ENCODE measurements around the gene ANKFY1. TPM values are rescaled to one million over a fixed set of nuclear protein-coding genes. Genes with fewer than 3 reads are reported as not detected.

Gene ANKFY1
- total RNA-seq, 4 donors from 2014 or later = 25.6 to 70.6 (median 44.9) TPM

DNA sequence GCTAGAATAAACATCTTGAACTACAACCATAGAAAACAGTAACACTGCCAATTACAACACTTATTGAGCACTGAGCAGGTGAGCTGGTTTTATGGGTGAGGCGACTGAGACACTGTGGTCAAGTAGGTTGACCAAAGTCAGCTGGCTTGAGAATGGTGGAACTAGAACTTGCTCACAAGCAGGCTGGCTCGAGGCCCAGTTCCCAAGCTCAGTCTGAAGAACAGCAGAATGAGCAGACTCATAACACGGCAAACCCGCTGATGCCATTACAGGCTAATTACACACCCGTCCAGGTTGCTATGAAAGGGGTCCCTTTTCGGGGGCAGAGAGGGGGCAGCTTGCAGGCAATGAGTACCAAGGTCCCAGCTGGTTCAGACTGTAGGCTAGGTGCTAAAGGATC, 127.4 kb downstream of the ANKFY1 start:
- H3K4me1 ChIP-seq = peaks cover 43% of the 10 kb centered on the region
- H3K4me3 ChIP-seq = no peak overlapping the region
- H3K27ac ChIP-seq = no peak overlapping the region
- no peaks in the 10 kb centered on the region for H3K36me3 ChIP-seq
- no peaks in the 10 kb centered on the region for H3K9me3 ChIP-seq
- no peaks in the 10 kb centered on the region for H3K27me3 ChIP-seq
- 72% methylated on average over 4 of the region's 6 CpGs for WGBS
- no peak for DNase-seq (ENCODE audit: low spot score in 2 of 2)
- TF ChIP-seq EP300 (IDR thresholded peaks at IDR 0.05) (no peak), POLR2A (IDR thresholded peaks at IDR 0.05) (no peak), CTCF (IDR thresholded peaks at IDR 0.05) (no peak)

DNA sequence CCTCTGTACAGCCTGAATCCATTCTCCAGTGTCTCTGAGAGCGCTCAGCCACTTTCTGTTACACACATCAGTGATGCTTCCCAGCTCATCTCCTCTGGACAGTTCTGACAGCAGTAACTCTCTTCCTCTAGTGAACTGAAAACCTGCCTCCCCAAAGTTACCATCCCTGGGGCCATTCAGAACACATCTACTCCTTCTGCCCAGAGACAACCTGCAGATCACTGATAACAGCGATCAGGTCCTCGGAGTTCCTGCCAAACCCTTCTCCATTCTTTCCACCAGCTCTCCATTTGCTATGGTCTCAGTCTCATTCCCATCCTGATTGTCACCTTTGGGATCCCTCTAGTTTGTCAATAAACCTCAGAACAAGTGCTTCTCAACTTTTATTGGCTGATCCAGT, 128.3 kb downstream of the ANKFY1 start:
- TF ChIP-seq POLR2AphosphoS5 (IDR thresholded peaks at IDR 0.05) = no peak
- no peak for DNase-seq (ENCODE audit: low spot score in 2 of 2)
- peaks cover 35% of the 10 kb centered on the region for H3K4me1 ChIP-seq
- H3K9me3 ChIP-seq = no peaks in the 10 kb centered on the region
- no peak overlapping the region for H3K4me3 ChIP-seq
- no peak overlapping the region for H3K27ac ChIP-seq
- no peaks in the 10 kb centered on the region for H3K27me3 ChIP-seq
- WGBS = 71% methylated on average over 3 of the region's 3 CpGs
- H3K36me3 ChIP-seq = no peaks in the 10 kb centered on the region

- no peak for DNase-seq (ENCODE audit: low spot score in 2 of 2)
- no peak for TF ChIP-seq POLR2A (IDR thresholded peaks at IDR 0.05)
- TF ChIP-seq POLR2AphosphoS5 (IDR thresholded peaks at IDR 0.05) = no peak
- no peak for TF ChIP-seq EP300 (IDR thresholded peaks at IDR 0.05)
- no peak for TF ChIP-seq CTCF (IDR thresholded peaks at IDR 0.05)
- peaks cover 27% of the 10 kb centered on the region for H3K4me1 ChIP-seq
- H3K27ac ChIP-seq = no peak overlapping the region
- H3K36me3 ChIP-seq = no peaks in the 10 kb centered on the region
- H3K27me3 ChIP-seq = no peaks in the 10 kb centered on the region
- H3K9me3 ChIP-seq = no peaks in the 10 kb centered on the region
- no peak overlapping the region for H3K4me3 ChIP-seq
- WGBS = 62% methylated on average over 3 of the region's 3 CpGs
Observed at GRCh38 chr17:4134721-4135120, 129.1 kb downstream of the ANKFY1 start.

- Histone ChIP-seq H3K9me3 (no peaks in the 10 kb centered on the region), H3K36me3 (no peaks in the 10 kb centered on the region), H3K4me3 (no peak overlapping the region), H3K4me1 (peaks cover 12% of the 10 kb centered on the region), H3K27ac (peak overlapping the region; percentile 55), H3K27me3 (no peaks in the 10 kb centered on the region)
- DNase-seq (ENCODE audit: low spot score in 2 of 2) = no peak
- TF ChIP-seq EP300 (IDR thresholded peaks at IDR 0.05) (no peak), POLR2A (IDR thresholded peaks at IDR 0.05) (no peak), POLR2AphosphoS5 (IDR thresholded peaks at IDR 0.05) (no peak), CTCF (IDR thresholded peaks at IDR 0.05) (no peak)
- 39% methylated on average over 7 of the region's 7 CpGs for WGBS
Observed at GRCh38 chr17:4130715-4131114, 133.1 kb downstream of the ANKFY1 start.

- TF ChIP-seq POLR2AphosphoS5 (IDR thresholded peaks at IDR 0.05) = no peak
- TF ChIP-seq POLR2A (IDR thresholded peaks at IDR 0.05) = no peak
- TF ChIP-seq EP300 (IDR thresholded peaks at IDR 0.05) = no peak
- TF ChIP-seq CTCF (IDR thresholded peaks at IDR 0.05) = no peak
- H3K27ac ChIP-seq = no peak overlapping the region
- H3K4me1 ChIP-seq = peaks cover 6% of the 10 kb centered on the region
- H3K9me3 ChIP-seq = no peaks in the 10 kb centered on the region
- no peak for DNase-seq (ENCODE audit: low spot score in 2 of 2)
- peaks cover 14% of the 10 kb centered on the region for H3K36me3 ChIP-seq
- 86% methylated on average over 6 of the region's 6 CpGs for WGBS
- H3K27me3 ChIP-seq = no peaks in the 10 kb centered on the region
- H3K4me3 ChIP-seq = no peak overlapping the region
Observed at GRCh38 chr17:4127555-4127954, 136.2 kb downstream of the ANKFY1 start.

DNA sequence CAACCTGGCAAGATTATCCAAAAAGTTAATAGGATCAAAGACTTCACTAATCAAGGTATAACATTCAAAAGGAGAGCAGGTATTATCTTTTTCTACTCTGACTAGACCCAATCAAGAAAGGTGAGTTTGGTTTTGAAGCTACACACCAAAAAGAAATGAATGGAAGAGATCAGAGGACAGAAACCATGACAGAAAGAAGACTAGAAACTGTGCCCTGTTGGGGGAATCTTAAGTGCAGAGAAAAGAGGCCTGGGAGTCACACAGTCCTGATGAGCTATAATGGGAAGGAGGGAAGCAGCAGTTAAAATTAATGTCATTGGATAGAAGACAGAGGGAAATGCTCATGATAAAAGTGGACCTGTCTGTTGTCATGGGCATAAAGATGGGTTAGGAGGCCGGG, 138.2 kb downstream of the ANKFY1 start:
- H3K4me1 ChIP-seq = peaks cover 6% of the 10 kb centered on the region
- H3K4me3 ChIP-seq = no peak overlapping the region
- H3K27me3 ChIP-seq = no peaks in the 10 kb centered on the region
- no peaks in the 10 kb centered on the region for H3K9me3 ChIP-seq
- TF ChIP-seq POLR2AphosphoS5 (IDR thresholded peaks at IDR 0.05) = no peak
- no peak for TF ChIP-seq CTCF (IDR thresholded peaks at IDR 0.05)
- TF ChIP-seq POLR2A (IDR thresholded peaks at IDR 0.05) = no peak
- TF ChIP-seq EP300 (IDR thresholded peaks at IDR 0.05) = no peak
- H3K36me3 ChIP-seq = peaks cover 33% of the 10 kb centered on the region
- no peak for DNase-seq (ENCODE audit: low spot score in 2 of 2)
- 94% methylated on average over 1 of the region's 1 CpG for WGBS
- H3K27ac ChIP-seq = no peak overlapping the region
